ENCODE measurements around the gene PARD3B. TPM values are rescaled to one million over a fixed set of nuclear protein-coding genes. Genes with fewer than 3 reads are reported as not detected.

PARD3B gene
- total and polyA plus RNA-seq, 2 of the 8 experiments (the other 6 are each of a cell fraction or from before 2014, with no cell fraction given): 1.2 to 5.7 TPM

DNA sequence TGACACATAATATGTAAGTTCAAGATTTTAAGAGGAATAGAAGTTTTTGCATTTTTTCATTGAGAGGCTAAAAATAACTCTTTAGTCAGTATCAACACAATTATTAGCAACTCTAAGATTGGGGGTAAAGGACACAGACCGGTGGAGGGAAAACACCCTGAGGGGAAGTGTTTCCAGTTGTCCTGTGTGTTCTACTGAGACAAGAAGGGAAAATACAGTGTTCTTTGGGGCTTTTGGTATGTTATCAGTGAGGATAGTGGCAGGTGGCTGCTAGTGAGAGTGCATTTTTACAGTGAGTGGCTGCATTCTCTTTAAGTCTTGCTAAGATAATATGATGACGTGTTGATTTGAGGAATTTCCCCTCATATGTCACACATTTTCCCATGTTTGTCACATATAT, 507.5 kb downstream of the PARD3B start:
- no peaks in the 10 kb centered on the region for H3K36me3 ChIP-seq (ENCODE audit: control insufficient read depth in 2 of 4, insufficient read depth in 4 of 4, low read length in 3 of 4)
- no peak overlapping the region for H3K56ac ChIP-seq (replicated peaks; ENCODE audit: insufficient read length, low read depth, low read length)
- CTCF ChIA-PET (ENCODE audit: partially characterized antibody): no interaction called here
- H2AFZ ChIP-seq (ENCODE audit: low read length): no peak overlapping the region
- H3K4me3 ChIP-seq (ENCODE audit: extremely low read depth in 1 of 4, insufficient read depth in 2 of 4, low read depth in 3 of 4, low read length in 4 of 4): no peak overlapping the region
- no peak overlapping the region for H2BK15ac ChIP-seq (ENCODE audit: low read length)
- H2AK5ac ChIP-seq (ENCODE audit: low read depth, low read length): no peak overlapping the region
- DNase-seq (ENCODE audit: low read depth in 1 of 2, low spot score in 2 of 2) (no peak), FAIRE-seq (no peak)
- no peak overlapping the region for H3K14ac ChIP-seq (ENCODE audit: insufficient read length)
- H2BK120ac ChIP-seq (replicated peaks; ENCODE audit: low read depth, low read length): no peak overlapping the region
- H3K4me1 ChIP-seq (replicated peaks in 1 of 4; ENCODE audit: control insufficient read depth in 3 of 4, insufficient read depth in 4 of 4, low read length in 3 of 4): peaks cover 0 to 8% (median 1%) of the 10 kb centered on the region in 4 experiments; a peak in 2 of 7 replicates
- H3K27ac ChIP-seq (ENCODE audit: low read depth, low read length): no peak overlapping the region
- no peaks in the 10 kb centered on the region for H3K79me2 ChIP-seq (ENCODE audit: control insufficient read depth in 1 of 2, insufficient read depth in 2 of 2, low read length in 2 of 2)
- H3K9ac ChIP-seq (replicated peaks in 1 of 4; ENCODE audit: extremely low read depth in 1 of 4, low read depth in 3 of 4, low read length in 3 of 4): no peak overlapping the region
- no peak overlapping the region for H3K4me2 ChIP-seq (ENCODE audit: insufficient read depth in 1 of 2, low read depth in 2 of 2, low read length in 2 of 2)
- no peak overlapping the region for H3K23ac ChIP-seq (ENCODE audit: insufficient read length)
- no peak overlapping the region for H4K8ac ChIP-seq (ENCODE audit: extremely low read depth, insufficient read depth, low read length)
- H3K9me3 ChIP-seq (ENCODE audit: insufficient read depth in 2 of 2, low read depth in 1 of 2, low read length in 1 of 2): no peaks in the 10 kb centered on the region; a peak in 1 of 4 replicates
- POLR2A ChIA-PET (ENCODE audit: partially characterized antibody): no interaction called here
- H2BK12ac ChIP-seq (ENCODE audit: low read depth, low read length): no peak overlapping the region
- H4K20me1 ChIP-seq (replicated peaks in 1 of 2; ENCODE audit: control insufficient read depth in 1 of 2, insufficient read depth in 2 of 2, low read length in 2 of 2): no peaks in the 10 kb centered on the region
- H3K27me3 ChIP-seq (replicated peaks in 1 of 4; ENCODE audit: control insufficient read depth in 3 of 4, extremely low read depth in 1 of 4, insufficient read depth in 3 of 4, low read length in 3 of 4): no peaks in the 10 kb centered on the region
- H3K79me1 ChIP-seq (ENCODE audit: low read depth, low read length): no peaks in the 10 kb centered on the region
- H2BK20ac ChIP-seq (ENCODE audit: low read length): no peak overlapping the region
- H3K4ac ChIP-seq (replicated peaks; ENCODE audit: insufficient read length, low read depth, low read length): no peak overlapping the region
- H3K23me2 ChIP-seq (ENCODE audit: low read depth, low read length): no peaks in the 10 kb centered on the region
- no peak overlapping the region for H2BK5ac ChIP-seq (ENCODE audit: low read depth, low read length)
- H3K18ac ChIP-seq (ENCODE audit: extremely low read depth, low read length): no peak overlapping the region
- WGBS, 2 experiments (ENCODE audit: extremely low coverage in 1 of 2, insufficient coverage in 1 of 2, insufficient read length in 1 of 2, insufficient replicate concordance in 2 of 2, low coverage in 1 of 2, low lambda C conversion rate in 2 of 2, missing lambda C conversion rate in 1 of 2): 86% methylated on average over 2 of the region's 2 CpGs; no CpG with 5 or more reads in 1 of the 2 experiments
- H4K91ac ChIP-seq (replicated peaks; ENCODE audit: insufficient read length, low read length): no peak overlapping the region
- no peak overlapping the region for H4K5ac ChIP-seq (ENCODE audit: insufficient read length, low read depth, low read length)
- TF ChIP-seq, protein P1, sequence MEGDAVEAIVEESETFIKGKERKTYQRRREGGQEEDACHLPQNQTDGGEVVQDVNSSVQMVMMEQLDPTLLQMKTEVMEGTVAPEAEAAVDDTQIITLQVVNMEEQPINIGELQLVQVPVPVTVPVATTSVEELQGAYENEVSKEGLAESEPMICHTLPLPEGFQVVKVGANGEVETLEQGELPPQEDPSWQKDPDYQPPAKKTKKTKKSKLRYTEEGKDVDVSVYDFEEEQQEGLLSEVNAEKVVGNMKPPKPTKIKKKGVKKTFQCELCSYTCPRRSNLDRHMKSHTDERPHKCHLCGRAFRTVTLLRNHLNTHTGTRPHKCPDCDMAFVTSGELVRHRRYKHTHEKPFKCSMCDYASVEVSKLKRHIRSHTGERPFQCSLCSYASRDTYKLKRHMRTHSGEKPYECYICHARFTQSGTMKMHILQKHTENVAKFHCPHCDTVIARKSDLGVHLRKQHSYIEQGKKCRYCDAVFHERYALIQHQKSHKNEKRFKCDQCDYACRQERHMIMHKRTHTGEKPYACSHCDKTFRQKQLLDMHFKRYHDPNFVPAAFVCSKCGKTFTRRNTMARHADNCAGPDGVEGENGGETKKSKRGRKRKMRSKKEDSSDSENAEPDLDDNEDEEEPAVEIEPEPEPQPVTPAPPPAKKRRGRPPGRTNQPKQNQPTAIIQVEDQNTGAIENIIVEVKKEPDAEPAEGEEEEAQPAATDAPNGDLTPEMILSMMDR (IDR thresholded peaks at IDR 0.05; ENCODE audit: control extremely low read depth in 1 of 3, insufficient read depth in 1 of 3, low read depth in 1 of 3, low read length in 3 of 3): no peak
- TF ChIP-seq PHF8 (conservative IDR thresholded peaks at IDR 0.05; ENCODE audit: low read depth, low read length) (no peak), TEAD4 (IDR thresholded peaks at IDR 0.05; ENCODE audit: low read depth, low read length) (no peak), NANOG (IDR thresholded peaks at IDR 0.05; ENCODE audit: insufficient read depth, low read depth, low read length, poor library complexity, severe bottlenecking) (no peak), POLR2A (IDR thresholded peaks at IDR 0.05; ENCODE audit: control extremely low read depth in 1 of 2, low read depth in 2 of 2, low read length in 2 of 2) (no peak), SUZ12 (IDR thresholded peaks at IDR 0.05; ENCODE audit: low read length) (no peak), SP2 (IDR thresholded peaks at IDR 0.05; ENCODE audit: low read length) (no peak), TAF7 (optimal IDR thresholded peaks at IDR 0.05; ENCODE audit: borderline replicate concordance, low read depth, low read length) (no peak), CHD2 (IDR thresholded peaks at IDR 0.05; ENCODE audit: low read length) (no peak), YY1 (IDR thresholded peaks at IDR 0.05; ENCODE audit: low read depth, low read length) (no peak), KDM4A (IDR thresholded peaks at IDR 0.05; ENCODE audit: low read depth, low read length, severe bottlenecking) (no peak)
- TF ChIP-seq, protein P2, sequence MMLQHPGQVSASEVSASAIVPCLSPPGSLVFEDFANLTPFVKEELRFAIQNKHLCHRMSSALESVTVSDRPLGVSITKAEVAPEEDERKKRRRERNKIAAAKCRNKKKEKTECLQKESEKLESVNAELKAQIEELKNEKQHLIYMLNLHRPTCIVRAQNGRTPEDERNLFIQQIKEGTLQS (IDR thresholded peaks at IDR 0.05; ENCODE audit: insufficient read depth, low read depth, low read length): no peak

Data from H1 (cell line).